SU-DHL-6 (cell line): ENCODE measurements around the gene ACER3.

ENCODE experiments used
- H2AFZ ChIP-seq: fragments of 200-600 bp; sonication (generic); 2 replicates; pipeline ENCODE4 v1.6.1; 2014; ENCODE audit warnings: low read depth, mild to moderate bottlenecking, moderate library complexity, mixed read lengths, antibody characterized with exemption, low read length; ENCODE audit not compliant: severe bottlenecking
- H3F3A ChIP-seq: fragments of 200-600 bp; shearing (Covaris generic); 2 replicates; pipeline ENCODE4 v1.6.0; 2016; ENCODE audit warnings: antibody characterized with exemption, mild to moderate bottlenecking; ENCODE audit not compliant: insufficient read depth
- H3K27ac ChIP-seq: fragments of 200-600 bp; sonication (generic); 2 replicates; pipeline ENCODE4 v1.5.1; 2016; ENCODE audit warnings: low read depth, mild to moderate bottlenecking, low read length, moderate library complexity, mixed read lengths
- H3K27me3 ChIP-seq: fragments of 200-600 bp; sonication (generic), shearing (Covaris generic); 2 replicates; pipeline ENCODE4 v1.6.0; 2014; ENCODE audit warnings: mild to moderate bottlenecking, low read length
- H3K36me3 ChIP-seq: fragments of 200-600 bp; sonication (generic); 2 replicates; pipeline ENCODE4 v1.6.1; 2014; ENCODE audit warnings: mild to moderate bottlenecking, low read length, mixed read lengths
- H3K4me2 ChIP-seq: fragments of 300-600, 200-600 bp; shearing (Covaris generic), sonication (generic); 2 replicates; pipeline ENCODE4 v1.6.0; 2014; ENCODE audit warnings: low read length, low read depth, mild to moderate bottlenecking; ENCODE audit not compliant: poor library complexity, severe bottlenecking
- H3K4me3 ChIP-seq: fragments of 200-600 bp; sonication (generic); 2 replicates; pipeline ENCODE4 v1.5.1; 2014; ENCODE audit warnings: antibody characterized with exemption, low read length, mild to moderate bottlenecking, mixed read lengths; ENCODE audit not compliant: insufficient read depth, poor library complexity, severe bottlenecking
- H3K79me2 ChIP-seq: fragments of 200-600 bp; sonication (generic); 2 replicates; pipeline ENCODE4 v1.6.1; 2014; ENCODE audit warnings: mild to moderate bottlenecking, low read length, moderate library complexity; ENCODE audit not compliant: insufficient read depth
- H3K9ac ChIP-seq: fragments of 200-600 bp; sonication (generic); 2 replicates; pipeline ENCODE4 v1.7.0; 2014; ENCODE audit warnings: mild to moderate bottlenecking, low read length
- H3K9me2 ChIP-seq: fragments of 200-600 bp; sonication (generic); replicated peaks from 2 replicates; pipeline ENCODE4 v1.6.1; 2014; ENCODE audit warnings: low read length; ENCODE audit not compliant: insufficient read depth
- H3K9me3 ChIP-seq: fragments of 200-600 bp; sonication (generic); 2 replicates; pipeline ENCODE4 v1.6.1; 2014; ENCODE audit warnings: low read length, mixed read lengths; ENCODE audit not compliant: insufficient read depth
- H4K20me1 ChIP-seq: fragments of 200-600 bp; sonication (generic); 2 replicates; pipeline ENCODE4 v1.6.1; 2014; ENCODE audit warnings: low read depth, mild to moderate bottlenecking, antibody characterized with exemption, low read length, moderate library complexity, mixed read lengths
- CTCF ChIP-seq: fragments of 200-600 bp; sonication (generic); IDR thresholded peaks from one replicate; pipeline ENCODE4 v1.5.1; 2017; ENCODE audit warnings: antibody characterized with exemption, mild to moderate bottlenecking, low read length, moderate library complexity; ENCODE audit not compliant: insufficient read depth, poor library complexity, severe bottlenecking
- EZH2phosphoT487 ChIP-seq: fragments of 200-600 bp; sonication (generic), shearing (Covaris generic); conservative IDR thresholded peaks from 2 replicates; pipeline ENCODE4 v1.6.1; 2018; ENCODE audit warnings: mild to moderate bottlenecking, antibody characterized with exemption, low read length, moderate library complexity, mixed read lengths

The ACER3 gene

GRCh38 chr11:76995081-76995576 is 134.4 kb downstream of the ACER3 start:
- no peak overlapping the region for H2AFZ ChIP-seq
- no peak overlapping the region for H3K9ac ChIP-seq
- no peaks in the 10 kb centered on the region for H3K9me3 ChIP-seq
- no peak overlapping the region for H3K27ac ChIP-seq
- no peaks in the 10 kb centered on the region for H3K36me3 ChIP-seq
- TF ChIP-seq CTCF (no peak), EZH2phosphoT487 (no peak)
- H3K79me2 ChIP-seq = no peaks in the 10 kb centered on the region
- H4K20me1 ChIP-seq = no peaks in the 10 kb centered on the region
- H3K4me3 ChIP-seq = no peak overlapping the region
- H3K4me2 ChIP-seq = no peak overlapping the region
- H3F3A ChIP-seq = no peaks in the 10 kb centered on the region
- H3K9me2 ChIP-seq = no peaks in the 10 kb centered on the region
- no peaks in the 10 kb centered on the region for H3K27me3 ChIP-seq

- Histone ChIP-seq H3K9me3 (no peaks in the 10 kb centered on the region), H3K27me3 (no peaks in the 10 kb centered on the region), H3F3A (no peaks in the 10 kb centered on the region), H3K9me2 (no peaks in the 10 kb centered on the region), H3K27ac (no peak overlapping the region), H3K4me2 (no peak overlapping the region), H3K4me3 (no peak overlapping the region), H3K36me3 (no peaks in the 10 kb centered on the region), H3K9ac (no peak overlapping the region), H3K79me2 (no peaks in the 10 kb centered on the region), H4K20me1 (no peaks in the 10 kb centered on the region), H2AFZ (no peak overlapping the region)
- TF ChIP-seq CTCF (no peak), EZH2phosphoT487 (no peak)
These were observed 136.8 kb downstream of the ACER3 start for GRCh38 chr11:76997512-76997911.

GRCh38 chr11:76999597-76999996 is 138.9 kb downstream of the ACER3 start:
- Histone ChIP-seq H3K27me3 (no peaks in the 10 kb centered on the region), H3K9me3 (no peaks in the 10 kb centered on the region), H4K20me1 (no peaks in the 10 kb centered on the region), H3K9me2 (no peaks in the 10 kb centered on the region), H3K4me3 (no peak overlapping the region), H3F3A (no peaks in the 10 kb centered on the region), H3K27ac (no peak overlapping the region), H3K79me2 (no peaks in the 10 kb centered on the region), H2AFZ (no peak overlapping the region), H3K4me2 (no peak overlapping the region), H3K36me3 (no peaks in the 10 kb centered on the region), H3K9ac (no peak overlapping the region)
- no peak for TF ChIP-seq CTCF
- no peak for TF ChIP-seq EZH2phosphoT487
